Measurements from ENCODE around the gene SPATS2L.
"Not testable (repeated sequence)": the region's sequence is repeated elsewhere in the genome, so short reads cannot be mapped to it uniquely, and the experiment has no call there.

The SPATS2L gene

DNA sequence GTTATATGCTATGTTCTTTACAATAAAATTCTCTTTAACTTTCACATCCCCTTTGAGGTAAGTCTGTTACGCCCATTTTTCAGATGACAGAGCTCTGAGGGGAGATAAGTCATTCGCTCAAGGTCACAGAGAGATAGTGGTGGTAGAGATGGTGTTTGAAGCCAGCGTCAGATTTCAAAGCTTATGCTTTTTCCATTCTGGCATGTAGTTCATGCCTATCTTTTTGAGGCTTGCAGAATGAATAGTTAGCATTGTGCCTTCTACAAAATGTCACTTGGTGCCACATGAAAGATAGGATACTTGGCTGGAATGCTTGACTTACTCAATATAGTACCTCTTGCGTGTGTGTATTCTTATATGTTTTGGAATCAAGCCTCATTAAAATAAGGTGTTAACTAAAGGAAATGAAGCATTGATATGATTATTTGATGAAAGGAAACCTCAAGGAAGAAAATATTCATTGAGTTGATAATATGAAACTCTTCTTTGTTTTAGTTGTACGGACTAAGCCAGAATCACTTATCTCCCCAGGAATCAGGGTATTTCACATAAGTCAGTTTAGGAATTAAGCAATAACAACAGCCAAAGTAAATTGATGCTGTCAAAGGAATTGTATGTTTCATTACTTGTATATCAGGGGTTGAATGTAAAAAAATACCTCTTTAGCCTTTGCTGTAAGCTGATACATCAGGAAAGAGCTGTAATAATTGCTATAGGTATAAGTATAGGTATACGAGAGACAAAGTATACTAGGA is 15.5 kb downstream of the SPATS2L start:
- DNase-seq, result no peak

DNA sequence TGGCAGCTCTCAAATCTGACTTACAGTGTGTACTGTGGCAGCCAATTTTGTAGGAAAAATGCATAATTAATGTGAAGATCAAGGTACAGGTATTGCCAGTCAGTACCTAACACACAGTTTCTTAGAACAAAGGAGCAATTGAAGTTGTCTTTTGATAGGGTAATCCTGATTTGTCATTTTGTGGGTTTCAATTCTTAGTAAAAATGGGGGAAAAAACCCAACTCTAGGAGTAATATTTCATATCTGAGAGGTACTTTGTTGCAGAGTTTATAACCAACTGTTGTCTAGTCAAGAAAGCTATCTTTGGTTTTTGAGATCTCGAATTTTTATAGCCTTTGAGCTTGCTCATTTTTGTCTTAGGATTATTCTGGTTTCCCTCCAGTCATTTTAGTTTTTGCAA is 16.1 kb downstream of the SPATS2L start:
- no peak for DNase-seq

DNA sequence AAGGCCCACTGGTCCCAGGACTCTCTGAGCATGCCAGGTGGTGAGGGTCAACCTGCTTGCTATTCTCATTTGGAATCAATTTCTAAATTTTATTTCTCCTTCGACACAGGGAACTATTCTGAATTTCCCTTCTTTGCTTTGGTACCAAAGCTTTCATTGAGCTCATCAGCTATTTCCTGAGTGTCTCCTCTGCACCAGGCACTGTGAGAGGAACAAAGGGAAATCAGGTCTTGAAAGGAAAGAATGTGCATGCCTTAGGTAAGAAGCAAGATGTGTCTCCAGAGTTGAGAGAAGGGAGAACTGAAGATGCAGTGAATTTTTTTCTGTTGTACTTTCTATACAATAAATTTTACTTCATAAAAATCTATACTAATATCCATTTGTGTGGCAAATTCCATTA is 17.9 kb downstream of the SPATS2L start:
- no peak for DNase-seq

DNA sequence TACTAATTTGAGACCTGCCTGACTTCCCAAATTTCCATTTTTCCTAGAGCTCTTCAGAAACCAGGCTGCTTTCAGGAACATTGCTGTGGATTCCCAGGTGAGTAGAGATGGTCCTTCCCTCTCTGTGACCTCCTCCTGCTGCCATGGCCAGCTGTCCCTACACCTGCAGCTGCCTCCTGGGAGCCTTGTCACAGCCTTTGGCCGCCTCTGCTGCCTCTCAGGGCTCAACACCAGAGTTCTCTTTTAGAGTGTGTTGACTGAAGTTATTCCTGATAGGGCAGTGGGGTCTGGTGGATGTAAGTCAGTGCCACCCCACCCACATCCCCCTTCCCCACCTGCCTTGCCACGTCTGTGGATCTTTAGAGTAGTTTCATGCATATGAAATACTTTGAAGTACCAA is 22.9 kb downstream of the SPATS2L start:
- no peak for DNase-seq

DNA sequence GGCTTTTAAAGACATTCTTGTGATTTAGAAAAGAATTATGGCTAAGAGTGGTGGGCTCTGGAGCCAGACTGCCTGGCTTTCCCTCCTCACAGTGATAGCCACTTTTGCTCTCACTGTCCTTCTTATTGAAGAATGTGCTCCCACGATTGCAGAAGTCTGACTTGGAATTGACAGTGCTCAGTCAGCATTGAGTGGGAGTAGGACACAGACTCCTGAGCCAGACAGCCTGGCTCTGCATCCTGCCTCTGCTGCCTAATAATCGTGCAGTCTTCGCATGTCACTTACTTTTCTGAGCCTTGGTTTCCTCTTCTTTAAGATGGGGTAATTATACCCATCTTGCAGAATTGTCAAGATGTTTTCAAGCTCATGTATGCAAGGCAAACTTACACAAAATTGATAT is 23.3 kb downstream of the SPATS2L start:
- no peak for DNase-seq

DNA sequence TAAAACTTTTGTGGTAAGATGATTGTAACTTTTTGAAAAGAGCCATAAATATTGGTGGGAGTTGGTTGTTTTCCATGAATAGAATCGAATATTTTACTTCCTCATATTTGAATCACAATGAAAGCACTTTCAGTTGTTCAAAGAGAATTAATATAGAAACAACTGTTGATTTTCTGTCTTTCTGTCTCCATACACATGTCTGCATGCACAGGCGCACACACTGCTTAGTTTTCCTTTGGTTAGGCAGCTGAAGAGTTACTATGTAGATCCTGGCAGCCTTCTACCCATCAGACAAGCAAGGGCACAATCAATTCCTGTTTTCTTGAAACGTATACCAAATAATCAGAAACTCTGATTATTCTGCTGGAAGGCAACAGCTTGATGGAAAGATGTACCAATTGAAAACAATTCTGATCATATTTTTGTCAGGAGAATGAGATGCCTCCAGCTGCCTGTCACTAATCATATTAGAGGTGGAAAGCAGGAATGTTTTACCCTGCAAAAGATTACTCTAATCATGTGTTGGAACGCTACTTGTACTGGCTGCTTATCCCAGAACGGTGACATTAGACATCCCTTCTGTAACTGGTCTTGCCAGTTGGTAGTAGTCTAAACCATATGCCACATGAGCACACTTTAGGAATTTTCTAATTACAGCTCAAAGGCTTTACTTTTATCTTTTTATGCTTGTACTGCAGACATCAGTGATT is 24.0 kb downstream of the SPATS2L start:
- DNase-seq, result no peak

DNA sequence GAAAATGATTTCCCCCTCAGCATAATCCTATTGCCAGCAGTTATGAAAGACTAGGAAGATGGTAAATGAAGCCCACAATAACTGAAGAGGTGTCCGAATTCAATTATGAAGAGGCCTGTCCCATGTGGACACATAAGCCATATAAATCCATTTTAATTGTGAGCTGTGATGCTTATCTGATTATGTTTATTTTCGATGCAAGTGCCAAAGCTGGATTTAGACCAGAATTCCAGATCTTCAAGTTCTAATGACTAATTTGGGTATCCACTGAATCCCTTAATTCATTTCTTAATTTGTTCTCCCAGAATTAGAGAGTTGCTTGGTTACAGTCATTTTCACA is 24.5 kb downstream of the SPATS2L start:
- no peak for DNase-seq

DNA sequence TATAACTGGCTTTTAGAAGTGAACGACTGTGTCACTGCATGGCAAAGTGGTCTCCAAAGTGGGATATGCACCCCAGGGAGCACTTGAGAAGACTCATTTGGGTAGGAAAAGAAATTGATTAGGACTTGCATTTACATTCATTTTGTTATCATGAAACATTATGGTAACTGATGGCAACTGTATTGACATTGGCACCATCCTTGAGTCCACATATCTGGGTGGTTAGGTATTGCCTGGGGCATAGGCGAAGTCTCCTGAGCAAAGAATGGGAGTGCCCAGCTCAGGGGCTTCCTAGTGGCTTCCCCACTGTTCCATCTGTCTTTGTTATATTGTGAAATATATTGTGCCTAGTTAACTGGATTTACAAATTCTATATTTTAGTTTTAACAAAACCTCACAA is 29.2 kb downstream of the SPATS2L start:
- no peak for DNase-seq

DNA sequence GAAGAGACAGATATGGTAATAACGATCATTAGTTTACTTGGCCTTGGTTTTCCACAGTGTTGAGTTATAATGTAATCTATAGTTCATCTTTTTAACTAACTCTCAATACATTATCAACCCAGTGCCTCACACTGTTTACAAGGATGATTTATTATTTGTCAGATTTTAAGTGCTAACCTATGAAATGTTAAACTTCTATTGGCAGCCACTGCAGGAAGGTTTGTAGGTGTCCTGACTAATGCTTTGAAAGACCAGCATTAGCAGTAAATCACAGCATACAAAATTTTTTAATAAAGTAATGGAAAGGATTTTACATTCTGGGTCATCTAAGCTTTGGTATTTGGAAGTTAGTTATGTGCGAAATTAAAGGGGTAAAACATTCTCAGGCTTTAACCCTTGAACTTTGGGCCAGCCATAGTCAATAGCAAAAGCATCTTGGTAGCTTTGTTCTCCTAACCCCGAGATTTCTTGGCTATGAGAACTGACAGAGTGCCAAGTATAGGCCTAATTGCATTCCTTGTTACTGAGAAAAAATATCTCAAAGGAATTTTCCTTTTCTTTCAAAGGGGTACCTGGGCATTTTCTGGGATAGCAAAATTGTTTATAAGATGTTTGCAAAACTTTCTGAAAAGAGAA is 30.6 kb downstream of the SPATS2L start:
- DNase-seq, result no peak

DNA sequence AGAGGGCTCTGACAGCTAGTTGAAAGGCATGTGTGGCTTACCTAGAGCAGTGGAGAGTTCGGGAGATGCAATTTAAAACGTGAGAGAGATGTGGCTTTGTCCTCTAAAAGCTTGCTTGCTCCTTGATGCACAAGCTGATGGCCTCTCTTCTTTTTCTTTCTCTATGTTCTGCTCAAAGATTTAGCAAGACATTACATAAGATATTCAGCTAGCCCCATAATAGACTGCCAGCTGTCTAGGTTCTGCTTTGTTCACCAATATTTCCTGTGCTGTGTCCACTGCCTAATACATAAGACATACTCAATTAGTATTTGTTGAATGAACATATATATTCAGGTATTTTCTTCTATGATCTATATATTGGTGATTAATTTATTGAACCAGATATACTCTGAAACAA is 31.1 kb downstream of the SPATS2L start:
- no peak for DNase-seq

DNA sequence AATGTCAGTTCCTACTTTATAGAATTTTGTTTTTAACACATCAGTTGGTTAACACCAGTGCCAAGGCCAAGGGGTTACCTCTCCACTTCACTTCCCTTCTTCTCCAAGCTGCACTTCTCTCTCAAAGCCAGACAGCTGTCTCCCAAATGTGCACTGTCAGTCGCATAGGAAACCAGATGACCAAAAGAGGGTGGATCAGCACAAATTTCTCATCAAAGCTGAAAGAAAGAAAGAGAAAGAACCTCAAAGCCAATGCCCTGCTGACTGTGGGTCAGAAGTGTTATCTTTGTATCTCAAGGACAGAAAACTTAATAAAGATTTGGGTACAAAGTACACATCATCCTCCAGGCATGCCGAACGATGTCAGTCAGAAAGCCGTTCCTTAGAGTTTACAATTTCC is 32.2 kb downstream of the SPATS2L start:
- no peak for DNase-seq

DNA sequence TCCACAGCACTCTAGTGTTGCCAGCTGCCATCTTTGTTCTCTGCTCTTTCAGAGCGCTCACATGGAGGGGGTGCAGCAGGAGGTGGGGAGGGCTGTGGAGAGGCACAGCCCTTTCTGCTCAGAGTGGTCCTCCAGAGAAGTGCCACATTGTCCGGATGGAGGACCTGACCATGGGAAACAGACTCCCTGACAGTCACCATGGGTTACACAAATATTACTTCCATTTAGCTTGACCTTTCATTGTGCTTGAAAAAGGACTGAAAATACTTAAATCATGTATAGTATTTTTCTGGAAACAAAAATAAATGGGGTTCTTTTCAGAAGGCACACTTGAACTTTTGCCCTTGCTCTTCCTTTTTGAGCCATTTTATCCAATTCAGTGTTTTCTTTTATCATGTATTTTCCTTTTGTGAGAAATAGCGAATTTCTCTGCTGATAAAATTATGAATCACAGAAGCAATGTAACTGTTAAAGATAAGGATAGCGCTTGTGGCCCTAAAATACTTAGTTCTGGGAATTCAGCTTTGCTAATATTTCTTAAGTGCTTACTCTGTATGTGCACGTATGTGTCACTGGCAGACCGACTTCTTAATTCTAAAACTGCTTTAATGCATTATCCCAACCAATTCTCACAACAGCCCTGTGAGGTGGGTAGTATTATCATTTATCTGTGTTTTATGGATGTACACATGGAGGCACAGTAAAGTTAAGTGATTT is 34.2 kb downstream of the SPATS2L start:
- DNase-seq, result no peak

DNA sequence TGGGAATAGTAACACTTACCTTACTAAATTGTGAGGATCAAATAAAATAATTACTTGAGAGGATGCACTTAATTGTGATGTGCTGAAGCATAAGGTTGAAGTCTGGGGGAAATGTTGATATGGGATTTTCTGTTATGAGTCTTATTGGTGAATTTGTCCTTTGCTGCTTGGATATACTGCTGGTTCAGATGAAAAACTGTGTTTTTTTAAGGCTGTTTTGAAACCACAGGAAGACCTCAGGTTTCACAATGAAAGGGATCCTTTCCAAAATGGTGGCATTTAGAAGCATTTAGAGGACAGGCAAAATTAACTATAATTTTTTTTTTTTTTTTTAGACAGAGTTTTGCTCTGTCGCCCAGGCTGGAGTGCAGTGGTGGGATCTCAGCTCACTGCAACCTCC is 34.9 kb downstream of the SPATS2L start:
- DNase-seq, result no peak

DNA sequence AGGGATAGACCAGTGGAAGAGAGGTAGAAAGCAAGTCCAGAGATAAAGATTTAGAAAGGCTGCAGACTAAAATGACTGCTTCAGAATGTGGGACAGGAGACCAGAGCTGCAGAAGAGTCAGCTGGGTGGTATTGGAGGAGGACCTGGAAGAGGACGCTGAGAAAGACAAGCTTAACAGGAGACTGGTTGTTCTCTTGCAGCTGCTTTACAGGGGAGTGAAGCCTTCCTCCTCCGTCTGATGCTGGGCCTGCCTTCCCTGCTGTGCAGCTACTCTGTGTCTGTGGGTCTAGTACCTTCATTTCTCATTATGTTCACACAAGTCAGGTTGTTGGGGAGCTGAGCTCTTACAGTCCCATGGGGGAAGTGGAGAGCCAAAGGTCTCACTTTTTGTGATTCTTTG is 35.7 kb downstream of the SPATS2L start:
- no peak for DNase-seq

DNA sequence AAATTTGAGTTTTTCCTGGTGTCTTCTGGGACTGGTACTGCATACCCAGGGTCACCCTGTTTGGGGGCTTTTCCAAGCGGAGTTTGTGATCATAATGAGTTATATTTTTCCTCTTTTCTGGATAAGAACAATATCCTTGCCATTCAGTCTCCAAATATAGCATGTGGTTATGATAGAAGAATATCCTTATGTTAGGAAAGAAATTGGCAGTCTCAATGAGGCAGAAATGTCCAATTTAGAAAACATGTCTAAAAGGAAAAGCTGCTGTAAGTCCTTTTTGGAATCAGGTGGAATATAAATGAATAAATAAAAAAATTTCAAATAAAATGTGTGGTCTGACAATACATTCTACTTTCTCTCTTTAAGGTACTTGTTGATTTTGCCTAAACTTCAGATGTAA is 36.2 kb downstream of the SPATS2L start:
- DNase-seq, result no peak

DNA sequence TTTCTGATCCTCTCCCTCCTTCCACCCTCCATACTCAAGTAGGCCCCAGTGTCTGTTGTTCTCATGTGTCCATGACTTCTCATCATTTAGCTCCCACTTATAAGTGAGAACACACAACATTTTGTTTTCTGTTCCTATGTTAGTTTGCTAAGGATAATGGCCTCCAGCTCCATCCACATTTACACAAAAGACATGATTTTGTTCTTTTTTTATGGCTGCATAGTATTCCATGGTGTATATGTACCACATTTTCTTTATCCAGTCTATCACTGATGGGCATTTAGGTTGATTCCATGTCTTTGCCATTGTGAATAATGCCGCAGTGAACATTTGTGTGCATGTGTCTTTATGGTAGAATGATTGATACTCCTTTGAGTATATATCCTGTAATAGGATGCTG is 37.7 kb downstream of the SPATS2L start:
- DNase-seq, result not testable (repeated sequence)

DNA sequence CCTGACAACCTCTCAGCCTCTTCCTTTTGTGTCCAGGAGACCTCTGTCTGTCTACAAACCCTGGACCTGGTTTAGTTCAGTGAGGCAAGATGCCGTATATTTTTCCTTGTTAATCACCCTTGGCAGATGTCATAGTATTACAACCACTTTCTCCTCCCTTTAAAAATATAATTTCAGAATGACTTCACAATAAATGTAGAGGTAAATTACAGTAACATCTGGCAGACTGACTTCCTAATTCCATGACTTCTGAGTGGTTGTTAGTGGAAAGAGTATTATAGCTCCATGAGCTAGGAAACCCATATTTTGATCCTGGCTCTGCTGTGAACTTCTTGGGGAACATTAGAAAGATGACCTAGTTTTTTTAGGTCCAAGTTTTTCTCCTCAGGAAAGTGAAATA is 39.5 kb downstream of the SPATS2L start:
- DNase-seq, result no peak

DNA sequence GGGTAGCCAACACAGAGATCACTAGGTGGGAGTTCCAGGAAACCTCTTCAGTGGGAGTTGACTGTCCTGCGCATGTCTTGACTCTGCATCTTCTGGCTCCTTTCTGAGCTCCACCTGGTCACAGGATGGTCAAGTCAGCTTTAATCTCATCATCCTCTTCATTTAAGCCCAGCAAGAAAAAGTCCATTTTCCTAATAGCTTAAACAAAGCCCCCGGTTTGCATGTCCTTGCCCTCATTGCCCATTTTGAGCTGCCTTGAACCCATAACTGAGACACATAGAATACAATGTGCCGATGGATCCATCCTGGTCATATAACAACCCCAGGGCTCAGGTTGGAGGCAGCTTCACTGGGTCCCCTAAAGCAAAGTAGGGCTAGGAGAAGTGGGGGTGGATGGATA is 40.8 kb downstream of the SPATS2L start:
- DNase-seq, result no peak

DNA sequence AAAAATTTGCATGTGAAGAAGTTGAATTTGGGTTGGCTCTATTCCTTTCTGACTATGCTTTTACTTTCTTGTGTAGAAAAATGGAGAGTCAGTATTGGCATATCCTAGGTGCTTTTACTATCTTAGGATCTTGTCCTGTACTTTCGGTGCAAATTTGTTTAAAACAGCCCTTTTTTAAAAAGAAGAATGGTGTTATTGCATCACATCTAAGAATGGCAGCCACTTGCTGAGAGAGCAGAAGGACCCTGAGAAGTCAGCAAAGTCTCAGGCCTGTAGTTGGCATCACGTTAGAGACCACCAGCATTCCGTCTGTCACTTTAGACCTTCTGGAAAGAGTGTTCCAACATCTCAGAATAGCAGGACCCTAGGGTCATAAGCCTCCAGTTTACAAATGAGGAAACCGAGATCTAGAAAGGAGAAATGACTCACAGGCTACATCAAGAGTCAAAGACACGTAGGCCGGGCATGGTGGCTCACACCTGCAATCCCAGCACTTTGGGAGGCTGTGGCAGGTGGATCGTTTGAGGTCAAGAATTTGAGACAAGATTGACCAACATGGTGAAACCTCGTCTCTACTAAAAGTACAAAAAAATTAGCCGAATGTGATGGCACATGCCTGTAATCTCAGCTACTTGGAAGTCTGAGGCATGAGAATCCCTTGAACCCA is 42.5 kb downstream of the SPATS2L start:
- no peak for DNase-seq

DNA sequence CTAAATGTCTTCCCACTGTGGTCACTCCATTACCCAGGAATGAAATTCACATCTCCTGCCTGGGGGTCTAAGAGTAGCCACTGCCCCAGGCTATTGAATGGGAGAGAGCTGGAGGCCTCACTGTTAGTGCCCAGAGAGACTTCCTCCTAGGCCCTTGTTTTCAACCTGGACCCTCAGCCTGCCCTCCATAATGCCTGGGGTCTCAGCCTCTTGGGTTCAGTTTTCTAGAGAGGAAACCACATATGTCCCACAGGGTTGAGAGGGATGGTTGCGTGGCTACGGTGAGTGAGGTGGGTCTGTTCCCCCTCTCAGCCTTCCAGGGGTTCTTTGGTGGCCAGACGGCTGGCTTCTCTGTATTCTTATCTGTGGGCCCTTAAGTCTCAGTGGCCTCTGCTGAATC is 43.4 kb downstream of the SPATS2L start:
- no peak for DNase-seq

DNA sequence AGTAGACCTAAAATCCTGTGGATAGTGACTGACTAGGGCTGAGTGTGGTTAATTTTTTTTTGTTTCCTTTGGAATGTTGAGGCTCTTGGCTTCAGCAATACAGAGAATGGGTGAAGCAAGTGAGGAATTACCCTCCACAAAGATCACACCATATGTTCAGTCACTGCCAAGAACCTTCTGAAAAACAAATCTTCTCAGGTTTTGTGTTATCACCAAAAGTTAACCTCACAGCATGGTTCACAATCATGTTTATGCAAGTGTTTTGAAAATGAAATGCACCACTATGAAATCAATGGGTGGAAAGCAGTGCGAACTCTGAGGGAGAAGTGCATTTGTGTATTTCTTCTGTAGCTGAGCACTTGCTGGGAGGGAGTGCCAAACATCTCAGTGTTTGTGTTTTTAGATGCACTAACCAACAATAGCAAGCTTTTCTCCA is 44.4 kb downstream of the SPATS2L start:
- no peak for DNase-seq

DNA sequence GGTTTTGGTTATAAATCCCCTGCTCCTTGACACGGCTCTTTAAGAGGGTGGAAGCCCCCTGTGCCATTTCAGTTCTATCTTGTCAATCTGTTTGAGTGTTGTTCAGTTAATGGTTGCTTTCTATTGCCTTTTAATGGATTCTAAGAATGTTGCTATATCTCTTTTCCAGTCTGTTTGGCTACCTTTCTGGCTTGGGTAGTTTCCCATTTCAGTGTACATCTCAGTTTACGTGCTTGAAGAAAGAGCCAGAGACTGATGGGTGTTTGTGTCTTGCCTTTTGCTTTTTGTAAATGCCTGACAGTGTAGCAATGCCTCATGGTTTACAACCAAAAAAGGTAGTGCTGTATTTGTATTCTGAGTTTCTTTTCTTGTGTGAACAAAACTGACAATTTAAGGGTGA is 45.3 kb downstream of the SPATS2L start:
- no peak for DNase-seq

DNA sequence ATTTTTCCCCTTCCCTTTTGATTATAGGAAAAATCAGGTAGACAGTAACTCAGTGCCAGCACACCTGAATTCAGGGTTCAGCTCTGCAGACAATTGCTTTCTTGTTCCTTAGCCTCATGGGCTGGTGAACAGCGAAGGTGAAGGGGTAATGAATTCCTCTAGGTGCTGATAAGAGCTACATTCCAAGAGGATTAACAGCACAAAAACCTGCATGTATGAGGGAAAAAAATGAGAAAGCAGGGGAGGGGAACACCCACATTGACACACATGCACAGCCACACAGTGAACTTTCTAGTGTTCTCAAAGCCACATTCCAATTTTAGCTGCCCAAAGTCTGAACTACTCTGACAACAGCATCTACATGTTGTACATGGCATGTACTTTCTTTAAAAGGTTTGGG is 46.1 kb downstream of the SPATS2L start:
- DNase-seq, result no peak
